GM12875 (cell line): Measurements from ENCODE around the gene IFNLR1.

Source experiments
- H3K4me3 ChIP-seq: one replicate; pipeline ENCODE4 v1.5.1; 2011; ENCODE audit warnings: low read depth, low read length, control low read depth
- TF ChIP-seq, protein P1 (sequence below): IDR thresholded peaks from 2 replicates; pipeline ENCODE4 v1.5.1; 2011; ENCODE audit warnings: low read depth, mild to moderate bottlenecking, control low read depth, inconsistent platforms, low read length, moderate library complexity, borderline replicate concordance; ENCODE audit not compliant: insufficient read depth

Gene IFNLR1

GRCh38 chr1:24124980-24125379 is 62.1 kb downstream of the IFNLR1 start:
- H3K4me3 ChIP-seq, result no peak overlapping the region
- TF ChIP-seq, protein P1, sequence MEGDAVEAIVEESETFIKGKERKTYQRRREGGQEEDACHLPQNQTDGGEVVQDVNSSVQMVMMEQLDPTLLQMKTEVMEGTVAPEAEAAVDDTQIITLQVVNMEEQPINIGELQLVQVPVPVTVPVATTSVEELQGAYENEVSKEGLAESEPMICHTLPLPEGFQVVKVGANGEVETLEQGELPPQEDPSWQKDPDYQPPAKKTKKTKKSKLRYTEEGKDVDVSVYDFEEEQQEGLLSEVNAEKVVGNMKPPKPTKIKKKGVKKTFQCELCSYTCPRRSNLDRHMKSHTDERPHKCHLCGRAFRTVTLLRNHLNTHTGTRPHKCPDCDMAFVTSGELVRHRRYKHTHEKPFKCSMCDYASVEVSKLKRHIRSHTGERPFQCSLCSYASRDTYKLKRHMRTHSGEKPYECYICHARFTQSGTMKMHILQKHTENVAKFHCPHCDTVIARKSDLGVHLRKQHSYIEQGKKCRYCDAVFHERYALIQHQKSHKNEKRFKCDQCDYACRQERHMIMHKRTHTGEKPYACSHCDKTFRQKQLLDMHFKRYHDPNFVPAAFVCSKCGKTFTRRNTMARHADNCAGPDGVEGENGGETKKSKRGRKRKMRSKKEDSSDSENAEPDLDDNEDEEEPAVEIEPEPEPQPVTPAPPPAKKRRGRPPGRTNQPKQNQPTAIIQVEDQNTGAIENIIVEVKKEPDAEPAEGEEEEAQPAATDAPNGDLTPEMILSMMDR, result no peak

DNA sequence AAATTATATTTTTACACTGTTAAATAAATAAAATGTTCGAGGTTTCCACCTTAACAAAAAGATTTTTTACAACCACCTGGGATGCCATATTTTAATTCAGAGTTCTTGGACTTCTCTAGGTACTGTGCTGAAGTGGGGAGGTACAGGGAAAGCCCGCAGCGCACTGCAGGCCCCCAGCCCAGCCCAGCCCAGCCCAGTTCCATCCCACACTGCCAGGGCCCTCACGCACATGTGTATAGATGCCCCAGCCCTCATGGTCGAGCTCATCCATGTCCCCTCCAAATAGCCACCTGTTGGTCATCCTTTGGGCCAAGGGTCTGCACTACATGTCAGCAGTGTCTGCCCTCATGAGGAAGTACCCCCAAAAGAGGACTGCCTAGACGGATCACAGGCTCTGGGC is 63.5 kb downstream of the IFNLR1 start:
- TF ChIP-seq, protein P1, result no peak
- no peak overlapping the region for H3K4me3 ChIP-seq

GRCh38 chr1:24122776-24123175 is 64.3 kb downstream of the IFNLR1 start:
- TF ChIP-seq, protein P1, result no peak
- H3K4me3 ChIP-seq, result no peak overlapping the region

- H3K4me3 ChIP-seq, result no peak overlapping the region
- TF ChIP-seq, protein P1, result no peak
Observed at GRCh38 chr1:24121406-24121805, 65.7 kb downstream of the IFNLR1 start.

DNA sequence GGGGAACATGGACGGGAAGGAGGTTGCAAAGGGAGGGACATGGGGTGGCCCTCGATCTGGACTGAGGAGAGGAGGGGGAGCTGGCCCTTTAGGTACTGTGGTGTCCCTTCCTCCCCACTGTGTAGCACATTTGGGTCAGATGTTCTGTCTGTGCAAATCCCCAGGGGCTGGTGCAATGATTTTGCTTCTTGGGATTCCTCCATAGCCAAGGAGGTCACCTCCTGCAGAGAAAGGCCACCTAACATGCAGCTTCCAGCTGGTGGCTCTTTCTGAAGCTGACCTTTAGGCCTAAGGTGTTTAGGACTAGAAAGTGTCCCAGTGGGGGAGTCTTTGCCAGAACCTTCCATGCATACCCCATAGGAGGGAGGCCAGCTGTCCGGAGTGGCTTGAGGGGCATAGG is 66.1 kb downstream of the IFNLR1 start:
- TF ChIP-seq, protein P1, result no peak
- no peak overlapping the region for H3K4me3 ChIP-seq

DNA sequence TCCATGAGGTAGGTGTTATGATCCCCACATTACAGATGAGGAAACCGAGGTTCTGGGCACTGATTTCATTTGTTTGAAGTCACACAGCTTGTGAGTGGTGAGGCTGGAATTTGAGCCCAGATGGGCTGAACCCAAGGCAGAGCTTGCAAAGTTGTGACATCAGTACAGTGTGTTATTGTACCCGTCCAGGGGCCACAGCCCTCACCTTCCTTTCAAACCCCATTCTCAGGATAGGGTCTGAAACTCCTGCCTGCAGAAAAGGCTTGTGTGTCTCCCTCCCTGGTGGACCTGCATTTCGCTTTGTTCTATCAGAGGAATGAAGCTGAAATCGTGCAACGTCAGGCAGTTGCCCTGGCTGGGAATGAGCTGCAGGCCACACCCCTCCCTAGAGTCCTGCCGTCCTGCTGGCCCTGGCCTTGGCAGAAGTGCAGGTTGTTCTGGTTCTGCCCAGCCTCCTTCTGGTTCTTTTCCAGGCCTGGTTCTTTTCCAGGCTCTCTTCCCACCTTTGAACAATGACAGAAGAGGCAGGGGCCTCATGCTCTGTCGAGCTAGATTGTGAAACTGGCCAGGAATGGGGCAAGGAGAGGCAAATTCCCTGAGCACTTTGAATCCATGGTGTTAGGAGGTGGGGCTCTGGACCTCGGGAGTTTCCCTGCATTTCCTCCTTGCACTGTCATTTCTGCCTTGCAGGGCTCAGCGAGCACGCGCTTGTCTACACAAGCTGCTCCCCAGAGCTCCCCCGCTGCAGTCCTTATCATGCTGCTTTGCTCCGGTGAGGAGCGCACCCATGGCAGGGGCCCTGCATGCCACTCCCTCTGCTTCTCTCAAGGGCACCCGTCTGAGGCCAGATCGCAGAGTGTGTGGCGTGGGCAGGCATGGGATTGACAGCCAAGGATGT is 67.0 kb downstream of the IFNLR1 start:
- H3K4me3 ChIP-seq, result no peak overlapping the region
- TF ChIP-seq, protein P1, result no peak

DNA sequence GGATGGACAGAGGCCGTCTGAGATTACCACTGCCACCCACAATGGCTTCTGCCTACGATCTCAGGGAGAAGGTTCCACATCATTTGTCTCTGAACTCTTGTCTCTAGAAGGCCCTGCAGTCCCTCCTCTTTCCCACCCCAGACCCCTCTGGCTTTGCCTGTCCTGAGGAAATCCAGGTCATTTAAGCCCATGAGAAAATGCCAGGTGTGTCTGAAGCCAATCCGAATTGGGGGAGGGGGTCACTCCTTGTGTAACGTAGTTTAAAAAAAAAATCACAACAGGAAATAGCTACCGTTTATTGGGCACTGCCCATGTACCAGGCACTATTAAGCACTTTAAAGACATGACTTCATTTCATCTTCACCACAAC is 67.6 kb downstream of the IFNLR1 start:
- TF ChIP-seq, protein P1, result no peak
- no peak overlapping the region for H3K4me3 ChIP-seq
